Neuronal stem cell (in vitro differentiated cells): ENCODE data around the gene ABHD10.

Experiments used
- DNase-seq: peaks from one replicate; pipeline ENCODE4 v3.0.0-alpha.2; 2013; ENCODE audit warnings: low spot score
- H2AFZ ChIP-seq: one replicate; pipeline ENCODE4 v1.6.1; 2013; ENCODE audit warnings: mild to moderate bottlenecking, low read length, inconsistent platforms
- H2AK5ac ChIP-seq: 2 replicates; pipeline ENCODE4 v1.6.1; 2013; ENCODE audit warnings: low read depth, mild to moderate bottlenecking, inconsistent platforms, low read length, moderate library complexity, mixed read lengths
- H2BK120ac ChIP-seq: 2 replicates; pipeline ENCODE4 v1.6.1; 2013; ENCODE audit warnings: low read depth, mild to moderate bottlenecking, inconsistent platforms, low read length, moderate library complexity, mixed read lengths
- H2BK12ac ChIP-seq: one replicate; pipeline ENCODE4 v1.6.1; 2013; ENCODE audit warnings: low read length, inconsistent platforms
- H2BK15ac ChIP-seq: 2 replicates; pipeline ENCODE4 v1.6.1; 2013; ENCODE audit warnings: mild to moderate bottlenecking, low read length, inconsistent platforms, mixed read lengths
- H2BK5ac ChIP-seq: one replicate; pipeline ENCODE4 v1.6.1; 2013; ENCODE audit warnings: inconsistent platforms, mild to moderate bottlenecking, low read length, moderate library complexity
- H3K14ac ChIP-seq: one replicate; pipeline ENCODE4 v1.6.1; 2013; ENCODE audit warnings: low read length, inconsistent platforms
- H3K18ac ChIP-seq: 2 replicates; pipeline ENCODE4 v1.6.1; 2013; ENCODE audit warnings: low read length, inconsistent platforms
- H3K23ac ChIP-seq: 2 replicates; pipeline ENCODE4 v1.6.1; 2013; ENCODE audit warnings: low read depth, mild to moderate bottlenecking, mixed read lengths, low read length, inconsistent platforms; ENCODE audit not compliant: poor library complexity
- H3K27ac ChIP-seq: replicated peaks from 3 replicates; pipeline ENCODE4 v1.5.1; 2013; ENCODE audit warnings: low read length, inconsistent platforms
- H3K27me3 ChIP-seq, 3 experiments: 2 replicates each; pipeline ENCODE4 v1.6.1; 2013; ENCODE audit warnings: low read length in 3 of 3, mild to moderate bottlenecking in 2 of 3, inconsistent platforms in 1 of 3, low read depth in 1 of 3, mixed read lengths in 1 of 3, moderate library complexity in 1 of 3; ENCODE audit not compliant: control insufficient read depth in 3 of 3, insufficient read depth in 3 of 3
- H3K36me3 ChIP-seq, 2 donors: replicated peaks in 1 of 2; 2 replicates each; pipeline ENCODE4 v1.6.1; 2013; ENCODE audit warnings: low read length in 2 of 2; ENCODE audit not compliant: control insufficient read depth in 2 of 2, insufficient read depth in 2 of 2
- H3K4ac ChIP-seq: 2 replicates; pipeline ENCODE4 v1.6.1; 2013; ENCODE audit warnings: inconsistent platforms, mild to moderate bottlenecking, low read length, moderate library complexity
- H3K4me1 ChIP-seq, 2 donors: 1 replicate in 1 of 2; 2 replicates in 1 of 2; pipeline ENCODE4 v1.6.1; 2013; ENCODE audit warnings: low read length in 2 of 2, low read depth in 1 of 2; ENCODE audit not compliant: control insufficient read depth in 2 of 2, insufficient read depth in 1 of 2
- H3K4me2 ChIP-seq: one replicate; pipeline ENCODE4 v1.6.1; 2013; ENCODE audit warnings: mild to moderate bottlenecking, low read length, inconsistent platforms; ENCODE audit not compliant: insufficient read depth, poor library complexity, severe bottlenecking
- H3K4me3 ChIP-seq, 2 donors: 2 replicates each; pipeline ENCODE4 v1.5.1; 2013; ENCODE audit warnings: low read length in 2 of 2, mild to moderate bottlenecking in 2 of 2, inconsistent platforms in 1 of 2, moderate library complexity in 1 of 2
- H3K79me1 ChIP-seq: one replicate; pipeline ENCODE4 v1.6.1; 2013; ENCODE audit warnings: low read depth, mild to moderate bottlenecking, inconsistent platforms, low read length, moderate library complexity
- H3K9ac ChIP-seq: one replicate; pipeline ENCODE4 v1.6.1; 2013; ENCODE audit warnings: mild to moderate bottlenecking, low read depth, low read length, inconsistent platforms; ENCODE audit not compliant: poor library complexity
- H3K9me3 ChIP-seq, 2 donors: replicated peaks in 1 of 2; 2 replicates each; pipeline versions ENCODE3 to v1.6.1; 2013; ENCODE audit warnings: low read length in 2 of 2, mild to moderate bottlenecking in 2 of 2, inconsistent platforms in 1 of 2, low read depth in 1 of 2, mixed read lengths in 1 of 2, moderate library complexity in 1 of 2; ENCODE audit not compliant: control insufficient read depth in 2 of 2, insufficient read depth in 1 of 2
- H4K8ac ChIP-seq: one replicate; pipeline ENCODE4 v1.6.1; 2013; ENCODE audit warnings: low read depth, mild to moderate bottlenecking, inconsistent platforms, low read length, moderate library complexity
- H4K91ac ChIP-seq: one replicate; pipeline ENCODE4 v1.6.1; 2013; ENCODE audit warnings: low read length, low read depth, mild to moderate bottlenecking, inconsistent platforms; ENCODE audit not compliant: poor library complexity
- WGBS, 2 donors: extraction: QIAGEN DNeasy Blood & Tissue Kit; methylation state at CpG; one replicate each; pipeline ENCODE4 v1.1.7; 2013; ENCODE audit warnings: missing lambda C conversion rate in 2 of 2, mixed read lengths in 1 of 2; ENCODE audit not compliant: insufficient read length in 2 of 2, insufficient replicate concordance in 1 of 2; ENCODE audit errors: extremely low coverage in 2 of 2; 5-methylcytosine and 5-hydroxymethylcytosine counted together

The ABHD10 gene

GRCh38 chr3:111975131-111975530, 3.7 kb upstream of the ABHD10 start:
- H3K18ac ChIP-seq: no peak overlapping the region
- WGBS, 2 donors: no CpG with 5 or more reads among the region's 2 CpGs

GRCh38 chr3:111976254-111976653, 2.6 kb upstream of the ABHD10 start:
- no peak overlapping the region for H2BK5ac ChIP-seq
- H4K91ac ChIP-seq: no peak overlapping the region
- H3K79me1 ChIP-seq: no peaks in the 10 kb centered on the region
- H3K4me1 ChIP-seq: peaks cover 2 to 14% of the 10 kb centered on the region in 2 donors
- no peaks in the 10 kb centered on the region for H3K9me3 ChIP-seq
- no peak overlapping the region for H2AFZ ChIP-seq
- no peak overlapping the region for H3K27ac ChIP-seq
- no peak overlapping the region for H2AK5ac ChIP-seq
- H3K14ac ChIP-seq: no peak overlapping the region
- H3K36me3 ChIP-seq: peaks cover 0 to 36% of the 10 kb centered on the region in 2 donors
- H3K4me2 ChIP-seq: no peak overlapping the region
- no CpG with 5 or more reads among the region's 2 CpGs for WGBS, 2 donors
- H3K23ac ChIP-seq: no peak overlapping the region
- no peak overlapping the region for H4K8ac ChIP-seq
- no peak for DNase-seq
- no peak overlapping the region for H3K4ac ChIP-seq
- no peaks in the 10 kb centered on the region for H3K27me3 ChIP-seq
- H3K9ac ChIP-seq: no peak overlapping the region
- no peak overlapping the region for H3K18ac ChIP-seq
- H3K4me3 ChIP-seq: no peak overlapping the region
- H2BK120ac ChIP-seq: no peak overlapping the region
- H2BK12ac ChIP-seq: no peak overlapping the region
- no peak overlapping the region for H2BK15ac ChIP-seq

More at GRCh38 chr3:111975131-111975530, 3.7 kb upstream of the ABHD10 start:
- no peak overlapping the region for H3K4me2 ChIP-seq
- H4K8ac ChIP-seq: no peak overlapping the region
- H3K36me3 ChIP-seq: peaks cover 0 to 41% of the 10 kb centered on the region in 2 donors
- H3K4me3 ChIP-seq: no peak overlapping the region
- peaks cover 0 to 16% of the 10 kb centered on the region in 2 donors for H3K4me1 ChIP-seq
- no peak overlapping the region for H2BK120ac ChIP-seq
- H3K9me3 ChIP-seq: no peaks in the 10 kb centered on the region
- H4K91ac ChIP-seq: no peak overlapping the region
- no peaks in the 10 kb centered on the region for H3K27me3 ChIP-seq
- no peak overlapping the region for H2BK5ac ChIP-seq
- H3K4ac ChIP-seq: no peak overlapping the region
- no peak overlapping the region for H3K23ac ChIP-seq
- H2AK5ac ChIP-seq: no peak overlapping the region
- no peak overlapping the region for H3K27ac ChIP-seq
- H2BK12ac ChIP-seq: no peak overlapping the region
- no peak overlapping the region for H3K14ac ChIP-seq
- H3K79me1 ChIP-seq: no peaks in the 10 kb centered on the region
- H2AFZ ChIP-seq: no peak overlapping the region
- H2BK15ac ChIP-seq: no peak overlapping the region
- no peak for DNase-seq
- no peak overlapping the region for H3K9ac ChIP-seq

DNA sequence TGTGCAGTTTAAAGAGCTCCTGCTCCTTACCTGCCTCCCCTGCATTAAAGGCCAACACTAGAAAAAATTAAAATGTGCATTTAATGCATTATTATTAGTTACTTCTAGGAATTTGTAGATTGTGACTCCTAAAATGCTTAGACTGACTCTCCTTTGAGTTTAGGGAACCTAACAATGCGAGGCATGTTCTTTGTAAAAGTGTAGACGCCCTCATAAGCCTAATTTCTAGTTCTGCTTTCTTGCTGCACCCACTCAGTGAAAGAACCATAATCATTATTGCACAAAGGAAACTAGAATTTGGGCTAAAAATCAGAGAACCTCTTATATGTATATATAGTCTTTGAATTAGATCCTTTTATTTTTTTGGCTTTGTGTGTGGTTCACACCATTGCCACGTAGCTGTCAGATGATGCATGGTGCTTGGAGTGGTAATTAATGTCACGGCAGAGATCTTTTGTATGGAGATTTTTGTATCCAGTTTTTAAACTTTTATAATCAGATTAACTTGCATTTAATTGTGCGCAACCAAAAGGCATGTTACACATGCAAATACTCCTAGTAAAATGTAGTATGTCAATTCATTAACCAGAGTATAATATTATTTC, 710 bp downstream of the ABHD10 start:
- Histone ChIP-seq H2BK5ac (peak overlapping the region; percentile 84), H2BK12ac (no peak overlapping the region), H3K27me3 (no peaks in the 10 kb centered on the region), H3K18ac (peak overlapping the region; percentile 100), H3K27ac (no peak overlapping the region), H2BK120ac (no peak overlapping the region), H2BK15ac (no peak overlapping the region), H3K23ac (no peak overlapping the region), H3K9ac (peak overlapping the region; percentile 96), H3K4me3 (peak overlapping the region; percentile 61 to 82), H3K4me1 (peaks cover 2 to 17% of the 10 kb centered on the region in 2 donors), H4K8ac (no peak overlapping the region), H2AK5ac (no peak overlapping the region), H3K9me3 (no peaks in the 10 kb centered on the region), H3K36me3 (peaks cover 0 to 47% of the 10 kb centered on the region in 2 donors), H2AFZ (peak overlapping the region; percentile 86), H3K79me1 (no peaks in the 10 kb centered on the region), H4K91ac (no peak overlapping the region), H3K4ac (no peak overlapping the region), H3K4me2 (peak overlapping the region; percentile 47), H3K14ac (peak overlapping the region; percentile 72)
- WGBS, 2 donors: no CpG with 5 or more reads among the region's 5 CpGs
- no peak for DNase-seq

DNA sequence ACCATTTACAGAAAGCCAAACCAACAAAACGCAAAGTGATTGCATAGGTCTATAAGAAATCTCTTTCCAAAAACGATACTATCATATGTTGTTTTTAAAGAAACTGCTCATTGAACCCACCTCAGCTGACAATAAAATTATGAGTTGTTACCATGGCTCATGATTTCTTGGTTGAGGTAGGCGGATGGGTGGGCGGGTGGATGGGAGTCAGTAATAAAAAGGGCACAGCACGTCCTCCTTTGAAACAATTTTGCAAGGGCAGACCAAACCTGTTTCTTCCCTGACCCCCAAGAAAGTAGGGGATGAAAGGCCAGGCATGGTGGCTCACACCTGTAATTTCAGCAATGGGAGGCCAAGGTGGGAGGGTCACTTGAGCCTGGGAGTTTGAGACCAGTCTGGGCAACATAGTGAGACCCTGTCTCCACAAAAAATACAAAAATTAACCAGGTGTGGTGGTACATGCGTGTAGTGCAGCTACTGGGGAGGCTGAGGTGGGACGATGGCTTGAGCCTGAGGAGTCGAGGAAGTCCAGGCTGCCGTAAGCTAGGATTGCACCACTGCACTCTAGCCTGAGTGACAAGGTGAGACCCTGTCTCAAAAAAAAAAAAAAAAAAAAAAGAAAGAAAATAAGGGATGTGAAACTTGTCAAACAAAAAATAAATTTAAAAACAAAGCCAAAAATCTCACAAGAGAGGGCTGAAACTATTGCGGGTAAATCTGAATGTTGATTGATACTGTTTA, 2.1 kb downstream of the ABHD10 start:
- Histone ChIP-seq H4K8ac (no peak overlapping the region), H3K4me1 (peaks cover 2 to 17% of the 10 kb centered on the region in 2 donors), H2BK5ac (no peak overlapping the region), H3K18ac (no peak overlapping the region), H2BK120ac (no peak overlapping the region), H2BK15ac (no peak overlapping the region), H3K27me3 (no peaks in the 10 kb centered on the region), H3K4me3 (peak overlapping the region in 1 of 2 donors; percentile 61), H3K9ac (peak overlapping the region; percentile 38), H3K23ac (no peak overlapping the region), H3K36me3 (peaks cover 0 to 51% of the 10 kb centered on the region in 2 donors), H2AK5ac (no peak overlapping the region), H3K79me1 (no peaks in the 10 kb centered on the region), H3K9me3 (no peaks in the 10 kb centered on the region), H2BK12ac (no peak overlapping the region), H3K4ac (no peak overlapping the region), H3K27ac (no peak overlapping the region), H3K14ac (no peak overlapping the region), H2AFZ (no peak overlapping the region), H4K91ac (no peak overlapping the region), H3K4me2 (no peak overlapping the region)
- WGBS, 2 donors: no CpG with 5 or more reads among the region's 10 CpGs
- no peak for DNase-seq
